ENCODE measurements around the gene PLAAT4.

The PLAAT4 gene

DNA sequence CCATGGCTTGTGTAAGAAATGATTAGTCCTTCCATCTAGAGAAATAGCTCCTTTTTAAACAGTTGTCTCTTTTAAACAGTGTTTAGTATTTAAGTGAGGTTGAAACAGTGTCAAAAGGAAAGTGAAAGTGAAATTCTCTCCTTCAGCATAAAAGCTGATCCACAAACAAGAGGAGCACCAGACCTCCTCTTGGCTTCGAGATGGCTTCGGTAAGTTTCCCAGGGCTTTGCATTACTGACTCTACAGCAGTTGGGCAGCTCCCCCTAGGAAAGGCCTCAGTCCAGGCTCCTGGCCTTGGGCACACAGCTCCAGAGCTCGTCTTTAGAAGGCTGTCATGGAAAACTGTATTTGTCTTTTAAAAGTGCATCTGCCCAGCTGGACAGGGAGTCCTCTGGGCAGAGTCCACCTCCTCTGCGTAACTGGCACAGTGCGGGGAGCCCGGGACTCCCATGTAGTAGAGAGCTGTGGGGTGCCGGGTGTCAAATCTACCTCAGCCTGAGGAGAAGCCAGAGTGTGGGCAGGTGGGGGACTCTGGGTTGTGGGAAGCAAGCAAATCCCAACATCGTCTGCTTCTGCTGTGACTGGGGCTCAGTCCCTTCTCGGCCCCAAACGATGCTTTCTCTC lies at the start of gene PLAAT4:
PLAAT4 (plus strand) TSS at position 140 of the 624 bp plus-strand sequence; CDS start at position 201, 61 bp downstream.
- DNase-seq, result peak; percentile 5

DNA sequence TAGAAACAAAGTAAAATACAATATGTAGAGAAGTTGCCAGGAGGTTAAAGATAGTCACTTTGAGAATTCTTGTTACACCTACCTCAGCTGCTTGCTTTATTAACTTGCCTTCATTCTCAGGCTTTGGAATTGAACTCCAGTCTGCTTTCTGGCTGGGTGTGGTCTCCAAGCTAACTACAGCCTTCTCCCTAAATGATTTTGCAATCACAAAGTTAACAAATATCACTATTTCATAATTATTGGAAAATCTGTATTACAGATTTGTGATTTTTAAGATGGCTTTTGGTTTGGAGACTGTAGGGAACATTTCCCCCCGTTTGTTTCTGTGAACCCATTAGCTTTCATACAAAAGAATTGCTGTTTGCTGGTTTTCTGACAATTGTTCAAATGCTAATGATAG lies 47.8 kb upstream of the PLAAT4 start:
- DNase-seq, result no peak

- DNase-seq, result no peak
These were observed 46.7 kb upstream of the PLAAT4 start for GRCh38 chr11:63489879-63490278.

DNA sequence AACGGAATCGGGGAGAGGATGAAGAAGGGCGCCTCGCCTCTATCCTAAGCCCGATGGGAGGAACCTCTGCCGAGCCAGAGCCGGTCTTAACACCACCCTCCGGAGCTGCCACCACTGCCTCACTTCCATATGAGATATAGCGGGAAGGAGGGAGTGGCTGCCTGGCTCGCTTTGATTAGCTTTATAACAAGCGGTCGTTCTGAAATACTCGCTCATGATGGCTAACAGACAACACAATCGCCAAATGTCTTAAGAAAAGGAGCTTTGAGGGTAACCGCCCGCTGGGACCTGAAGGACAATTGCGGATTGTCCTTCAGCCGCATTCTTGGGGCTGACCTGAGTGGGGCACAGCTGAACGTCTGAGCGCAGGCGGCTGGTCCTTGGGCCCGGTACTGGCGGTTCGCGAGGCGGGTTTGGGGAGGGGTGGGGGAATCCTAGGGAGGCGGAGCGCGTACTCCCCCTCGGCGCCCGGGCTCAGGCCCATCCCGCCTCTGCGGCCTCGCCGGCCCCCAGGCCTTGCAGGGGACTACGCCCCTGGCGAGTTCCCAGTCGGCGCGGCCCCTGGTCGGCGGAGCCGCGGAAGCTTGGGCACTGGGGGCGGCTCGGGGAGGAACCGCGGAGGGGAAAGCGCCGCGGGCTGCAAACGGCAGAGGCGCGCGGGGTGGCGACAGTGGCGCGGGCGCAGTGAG lies 45.9 kb upstream of the PLAAT4 start, which contains the start of gene PLAAT5:
PLAAT5 (minus strand) TSS at position 617 of the 689 bp plus-strand sequence; CDS start at position 484, 133 bp downstream.
- DNase-seq, result no peak

DNA sequence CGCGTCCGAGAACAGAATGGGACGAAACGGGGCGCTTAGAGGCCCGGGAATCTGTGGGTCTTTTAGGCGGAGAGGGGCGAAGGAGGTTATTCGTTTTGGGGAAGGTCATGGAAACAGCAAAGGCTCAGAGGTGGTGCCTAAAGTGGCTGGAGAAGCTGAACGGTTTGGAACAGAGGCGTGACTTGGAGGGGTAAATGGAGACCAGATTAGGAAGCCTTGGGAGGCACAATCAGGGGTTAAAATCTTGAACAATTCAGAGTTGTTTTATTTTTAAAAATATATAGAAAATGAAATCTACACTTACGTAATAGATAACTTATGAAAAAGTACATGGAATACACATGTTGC lies 45.4 kb upstream of the PLAAT4 start:
- no peak for DNase-seq

DNA sequence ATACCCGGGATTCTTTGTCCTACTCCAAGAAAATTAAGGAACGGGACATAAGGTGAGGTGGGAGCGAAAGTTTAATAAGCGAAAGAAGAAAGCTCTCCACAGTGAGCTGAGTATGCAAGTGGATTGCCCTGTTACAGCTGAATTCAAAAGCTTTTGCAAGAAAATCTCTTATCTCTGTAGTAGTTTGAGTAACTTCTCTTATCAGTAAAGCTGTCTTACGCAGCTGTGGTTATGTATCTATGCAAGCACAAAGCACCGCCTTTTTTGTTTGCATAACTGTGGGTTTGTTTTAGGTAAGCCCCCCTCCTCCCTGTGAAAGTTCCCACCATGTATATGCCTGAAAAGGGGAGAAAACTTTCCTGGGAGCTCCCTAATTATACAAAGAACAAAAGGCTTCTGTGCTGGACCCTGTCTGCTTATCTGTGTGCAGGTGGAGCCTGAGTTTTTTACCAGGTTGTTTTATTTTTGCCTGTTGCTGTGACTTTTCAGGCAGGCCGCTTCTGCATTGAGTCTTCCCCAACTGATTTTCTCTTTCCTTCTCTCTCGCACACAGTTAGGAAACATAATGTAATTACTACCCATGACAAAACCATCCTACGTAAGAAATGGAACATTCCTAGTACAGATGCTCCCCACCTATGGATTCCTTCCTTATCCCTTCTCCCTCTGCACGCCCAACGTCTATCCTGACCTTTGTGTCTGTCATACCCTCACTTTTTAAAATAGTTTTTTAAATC lies 44.8 kb upstream of the PLAAT4 start:
- DNase-seq, result no peak

DNA sequence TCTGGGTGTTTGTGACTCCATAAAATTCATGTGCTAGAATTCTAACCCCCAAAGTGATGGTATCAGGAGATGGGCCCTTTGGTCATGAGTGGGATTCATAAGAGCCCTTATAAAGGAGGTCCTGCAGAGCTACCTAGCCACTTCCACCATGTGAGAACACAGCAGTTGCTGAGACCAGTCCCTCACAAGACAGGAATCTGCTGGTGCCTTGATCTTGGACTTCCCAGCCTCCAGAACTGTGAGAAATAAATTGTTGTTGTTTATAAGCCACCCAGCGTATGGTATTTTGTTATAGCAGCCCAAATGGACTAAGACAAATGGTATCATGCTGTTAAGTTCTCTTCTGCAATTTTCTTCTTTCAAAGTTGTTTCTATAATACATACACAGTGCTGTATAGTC lies 44.2 kb upstream of the PLAAT4 start:
- no peak for DNase-seq

DNA sequence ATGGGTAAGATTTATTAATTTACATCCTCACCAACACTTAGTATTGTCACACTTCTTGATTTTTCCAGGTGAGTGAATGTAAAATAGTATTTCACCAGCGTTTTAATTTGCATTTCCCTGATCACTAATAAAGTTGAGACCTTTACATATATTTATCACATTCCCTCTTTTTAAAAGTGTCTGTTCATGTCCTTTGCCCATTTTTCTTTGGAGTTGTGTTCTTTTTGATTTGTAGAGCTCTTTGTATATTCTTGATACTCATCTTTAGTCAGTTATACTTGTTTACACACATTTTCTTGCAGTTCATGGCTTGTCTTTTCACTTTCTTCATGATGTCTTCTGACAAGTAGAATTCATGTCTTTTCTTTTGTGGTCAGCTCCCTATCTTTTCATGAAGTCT lies 43.5 kb upstream of the PLAAT4 start:
- DNase-seq, result no peak

DNA sequence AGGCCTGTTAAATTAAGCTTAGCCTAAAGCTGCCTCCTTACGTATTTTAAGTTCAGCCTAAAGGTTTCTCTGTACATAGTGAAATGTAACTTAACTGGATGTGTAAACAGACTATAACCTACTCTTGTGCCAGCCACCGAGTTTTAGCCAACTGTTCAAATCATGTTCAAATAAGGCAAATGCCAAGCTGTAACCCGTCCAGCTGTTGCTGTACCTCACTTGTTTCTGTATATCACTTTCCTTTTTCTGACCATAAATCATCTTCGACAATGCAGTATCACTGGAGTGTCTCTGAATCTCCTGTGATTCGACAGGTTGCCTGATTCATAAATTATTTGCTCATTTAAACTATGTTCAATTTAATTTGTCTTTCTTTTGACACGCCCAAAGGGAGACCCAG lies 41.6 kb upstream of the PLAAT4 start:
- DNase-seq, result no peak

DNA sequence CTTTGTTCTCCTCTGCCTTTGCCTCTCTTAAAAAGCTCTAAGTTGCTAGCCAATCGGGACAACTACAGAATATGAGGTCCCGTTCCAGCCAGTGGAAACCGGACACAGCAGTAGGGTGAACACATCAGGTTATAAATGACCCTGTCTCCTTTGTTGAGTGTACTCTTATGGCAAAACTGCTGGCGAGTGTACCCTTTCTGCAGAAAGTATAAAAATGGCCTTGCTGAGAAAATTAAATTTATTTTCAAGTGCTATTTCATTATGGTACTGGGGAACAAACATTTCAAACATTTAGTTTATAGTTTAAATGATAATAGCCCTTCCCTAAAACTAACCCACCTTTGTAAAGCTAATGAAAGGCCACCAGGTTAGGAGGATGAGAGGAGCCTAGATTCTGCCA lies 36.7 kb upstream of the PLAAT4 start:
- DNase-seq, result no peak

- no peak for DNase-seq
These were observed 35.4 kb upstream of the PLAAT4 start for GRCh38 chr11:63501236-63501635.

DNA sequence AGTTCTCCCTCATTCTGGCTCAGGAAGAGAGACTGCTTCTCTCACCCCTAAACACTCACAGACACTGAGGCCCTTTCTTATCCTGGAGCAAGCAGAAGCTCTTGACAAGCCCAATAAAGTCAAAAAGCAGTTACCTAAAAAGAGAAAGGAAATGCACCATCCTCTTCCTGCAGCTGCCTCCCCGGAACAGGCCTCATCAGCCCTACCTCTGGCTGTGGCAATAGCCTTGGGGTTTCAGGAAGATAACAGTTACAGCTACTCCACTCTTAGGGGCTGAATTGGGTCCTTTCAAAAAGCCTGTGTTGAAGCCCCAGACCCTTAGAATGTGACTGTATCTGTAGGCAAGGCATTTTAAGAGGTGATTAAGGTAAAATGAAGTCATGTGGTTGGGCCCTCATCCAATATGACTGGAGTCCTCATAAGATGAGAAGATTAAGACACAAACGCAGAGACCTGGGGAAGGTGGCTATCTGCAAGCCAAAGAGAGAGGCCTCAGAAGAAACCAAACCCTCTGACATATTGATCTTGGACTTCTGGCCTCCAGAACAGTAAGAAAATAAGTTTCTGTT lies 34.3 kb upstream of the PLAAT4 start:
- DNase-seq, result no peak

DNA sequence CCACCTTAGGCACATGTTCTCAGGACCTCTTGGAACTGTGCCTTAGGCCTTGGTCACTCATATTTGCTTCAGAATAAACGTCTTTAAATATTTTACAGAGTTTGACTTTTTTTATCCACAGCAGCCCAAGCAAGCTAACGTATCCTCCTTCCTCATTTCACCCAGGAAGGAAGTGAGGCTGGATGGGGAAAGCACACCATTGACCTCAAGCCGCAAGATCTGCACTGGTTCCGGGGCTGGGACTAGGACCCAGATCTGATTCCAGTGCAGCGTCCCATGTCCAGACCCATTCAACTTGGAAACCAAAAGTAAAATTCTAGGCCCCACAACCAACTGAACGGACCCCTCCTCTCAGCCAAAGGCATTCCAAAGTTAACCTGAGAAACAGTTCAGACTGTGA lies 33.1 kb upstream of the PLAAT4 start:
- no peak for DNase-seq

DNA sequence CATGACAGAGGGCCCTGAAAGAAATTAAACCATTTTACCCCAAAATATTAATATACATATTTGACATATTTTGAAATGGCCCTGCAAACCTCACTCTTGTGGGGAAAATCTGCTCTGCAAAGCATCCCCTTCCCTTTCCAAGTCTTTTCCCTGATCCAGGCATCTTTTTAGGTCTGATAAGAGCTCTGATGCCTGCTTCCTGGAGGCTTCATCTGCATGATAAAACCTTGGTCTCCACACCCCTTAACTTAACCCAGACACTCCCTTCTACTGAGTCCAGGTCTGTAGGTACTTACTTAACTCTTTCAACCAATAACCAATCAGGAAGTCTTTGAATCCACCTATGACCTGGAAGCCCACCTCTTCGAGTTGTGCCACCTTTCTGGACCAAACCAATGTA lies 32.6 kb upstream of the PLAAT4 start:
- no peak for DNase-seq

- DNase-seq, result no peak
These were observed 31.5 kb upstream of the PLAAT4 start for GRCh38 chr11:63504933-63505586.

DNA sequence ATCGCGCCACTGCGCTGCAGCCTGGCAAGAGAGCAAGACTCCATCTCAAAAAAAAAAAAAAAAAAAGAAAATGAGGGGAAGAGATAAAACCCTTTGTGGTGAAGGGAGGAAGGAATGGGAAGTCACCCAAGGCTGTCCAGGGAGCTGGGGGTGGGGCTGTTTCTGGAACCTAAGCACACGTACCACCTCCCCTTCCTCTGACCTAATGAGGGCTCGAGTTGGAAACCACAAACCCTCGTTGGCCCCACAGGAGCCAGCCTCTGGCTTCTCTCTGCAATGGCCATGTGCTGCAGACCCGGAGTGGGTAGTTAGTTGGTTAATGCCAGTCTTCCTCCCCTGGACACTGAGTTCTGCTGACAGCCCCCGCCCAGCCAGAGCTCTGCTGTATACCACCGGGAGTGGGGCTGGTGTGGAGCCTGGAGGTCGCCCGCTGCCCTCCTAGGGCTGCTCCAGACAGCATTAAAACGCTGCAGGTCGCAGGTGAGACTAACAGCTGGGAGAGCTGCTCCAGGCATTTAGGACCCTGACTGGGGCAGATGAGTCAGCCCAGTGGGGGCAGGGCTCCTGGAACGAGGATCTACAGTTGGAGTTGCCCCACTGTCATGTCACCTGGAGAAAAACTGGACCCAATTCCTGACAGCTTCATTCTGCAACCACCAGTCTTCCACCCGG lies 30.6 kb upstream of the PLAAT4 start, which contains the start of gene LGALS12:
LGALS12 (plus strand) TSS at position 228 of the 672 bp plus-strand sequence; CDS start at position 603, 375 bp downstream.
- DNase-seq, result no peak

GRCh38 chr11:63506876-63507275 lies 29.7 kb upstream of the PLAAT4 start:
- DNase-seq, result peak; percentile 32

DNA sequence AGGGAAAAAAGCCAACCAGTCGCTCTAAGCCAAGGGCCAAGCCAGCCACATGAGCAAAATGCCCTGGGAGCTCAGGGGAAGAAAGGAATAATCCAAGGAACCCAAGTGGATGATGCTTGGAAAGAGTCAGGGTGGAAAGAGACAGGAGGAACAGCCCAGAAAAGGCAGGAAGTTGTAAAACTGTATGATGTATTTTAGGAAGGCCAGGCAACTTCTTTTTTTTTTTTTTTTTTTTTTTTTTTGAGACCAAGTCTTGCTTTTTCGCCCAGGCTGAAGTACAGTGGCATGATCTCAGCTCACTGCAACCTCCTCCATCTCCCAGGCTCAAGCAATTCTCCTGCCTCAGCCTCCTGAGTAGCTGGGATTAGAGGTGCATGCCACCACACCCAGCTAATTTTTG lies 29.1 kb upstream of the PLAAT4 start:
- DNase-seq, result no peak

DNA sequence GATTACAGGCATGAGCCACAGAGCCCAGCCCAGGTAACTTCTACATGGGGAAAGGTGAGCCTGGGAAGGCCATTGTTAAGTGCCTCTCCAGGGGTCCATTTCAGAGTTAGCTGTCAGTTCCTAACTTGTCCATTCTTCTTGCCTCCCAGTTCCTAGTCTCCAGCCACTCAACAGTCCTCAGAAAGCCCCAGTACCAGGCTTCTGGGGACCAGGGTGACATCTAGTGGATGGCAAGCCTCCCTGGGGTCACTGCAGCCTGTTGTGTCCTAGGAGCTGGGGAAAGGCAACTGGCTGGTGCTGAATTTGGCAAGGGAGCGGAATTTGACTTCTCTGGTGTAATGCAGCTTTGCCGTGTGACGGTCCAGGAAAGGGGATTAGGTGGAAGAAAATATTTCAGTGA lies 28.6 kb upstream of the PLAAT4 start:
- no peak for DNase-seq

DNA sequence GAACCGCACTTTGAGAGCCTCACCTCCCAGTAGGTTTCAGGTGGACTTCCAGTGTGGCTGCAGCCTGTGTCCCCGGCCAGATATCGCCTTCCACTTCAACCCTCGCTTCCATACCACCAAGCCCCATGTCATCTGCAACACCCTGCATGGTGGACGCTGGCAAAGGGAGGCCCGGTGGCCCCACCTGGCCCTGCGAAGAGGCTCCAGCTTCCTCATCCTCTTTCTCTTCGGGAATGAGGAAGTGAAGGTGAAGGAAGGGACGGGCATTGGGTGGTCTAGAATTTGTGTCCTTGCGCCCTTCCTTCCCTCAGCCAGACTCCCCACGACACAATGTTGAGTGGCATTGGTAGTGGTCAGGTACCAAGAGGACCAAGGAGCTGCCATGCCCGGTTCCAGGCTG lies 27.9 kb upstream of the PLAAT4 start:
- no peak for DNase-seq

- DNase-seq, result no peak
These were observed 26.1 kb upstream of the PLAAT4 start for GRCh38 chr11:63510360-63511047.
